K562 (cell line): Measurements from ENCODE around the gene ING4. TPM values are rescaled to one million over a fixed set of nuclear protein-coding genes. Genes with fewer than 3 reads are reported as not detected.

ENCODE experiments used
- AFF4 ChIP-seq: sonication (generic); formaldehyde crosslinking; IDR thresholded peaks from 2 replicates; pipeline ENCODE4 v1.8.0; 2023; ENCODE audit warnings: mild to moderate bottlenecking, missing genetic modification reagents
- ARID2 ChIP-seq: fragments of 450-650 bp; IDR thresholded peaks from 2 replicates; pipeline ENCODE4 v1.6.1; 2017; ENCODE audit warnings: antibody characterized with exemption, mild to moderate bottlenecking
- CBX3 ChIP-seq, 2 experiments: IDR thresholded peaks; 1 replicate in 1 of 2; 2 replicates in 1 of 2; pipeline ENCODE4 v1.6.1; 2012; ENCODE audit warnings: inconsistent platforms in 2 of 2, low read length in 2 of 2, borderline replicate concordance in 1 of 2, control low read depth in 1 of 2
- HLTF ChIP-seq: fragments of 450-650 bp; IDR thresholded peaks from 2 replicates; pipeline ENCODE4 v1.6.1; 2016
- MCM3 ChIP-seq: fragments of 450-650 bp; IDR thresholded peaks from 2 replicates; pipeline ENCODE4 v1.6.1; 2016
- NR2C1 ChIP-seq, 2 experiments: fragments of 450-650 bp; IDR thresholded peaks; 2 replicates each; pipeline ENCODE4 v1.6.1; 2017; ENCODE audit warnings: mild to moderate bottlenecking in 2 of 2, antibody characterized with exemption in 1 of 2, inconsistent platforms in 1 of 2, missing compliant biosample characterization in 1 of 2, missing genetic modification characterization in 1 of 2
- RB1 ChIP-seq: fragments of 450-650 bp; IDR thresholded peaks from 2 replicates; pipeline ENCODE4 v1.6.1; 2017; ENCODE audit warnings: low read depth, mild to moderate bottlenecking
- TCFL5 ChIP-seq: fragments of 250-450 bp; sonication (Bioruptor Pico); conservative IDR thresholded peaks from 2 replicates; pipeline ENCODE4 v1.6.1; 2021; ENCODE audit warnings: mild to moderate bottlenecking, moderate library complexity, matching md5 sums
- ZNF274 ChIP-seq: IDR thresholded peaks from 2 replicates; pipeline ENCODE4 v1.6.1; 2011; ENCODE audit warnings: low read depth, mild to moderate bottlenecking, low read length, moderate library complexity, borderline replicate concordance
- polyA plus RNA-seq, 8 experiments: library from polyadenylated mRNA; depleted of rRNA in 4 of 8; stranded (reverse) in 5 of 8; unstranded in 3 of 8; fragments of >200 nt; fragmentation: Nextera tagmentation in 2 of 8; fragmentation: Illumina TruSeq in 1 of 8; extraction: Ambion mirVana in 2 of 8; extraction: Trizol in 1 of 8; gene quantifications; 2 replicates each; pipeline versions ENCODE4 v1.2.1 to v1.2.3, GENCODE V29; 2011 to 2014; ENCODE audit warnings: inconsistent platforms in 1 of 8, missing spikeins in 1 of 8
- total RNA-seq, 7 experiments: library from RNA; depleted of rRNA in 6 of 7; stranded (reverse); fragments of >200 nt in 6 of 7; fragmentation: Illumina TruSeq in 2 of 7; extraction: Trizol in 2 of 7; gene quantifications; 2 replicates each; pipeline versions ENCODE4 v1.2.1 to v1.2.3, GENCODE V29; 2011 to 2021; ENCODE audit warnings: low replicate concordance in 1 of 7

Gene ING4
- total and polyA plus RNA-seq, 9 of the 15 experiments (the other 6 are each of a cell fraction or from before 2014, with no cell fraction given), result 6.6 to 30.2 (median 15.7) TPM

- TF ChIP-seq AFF4 (CRISPR knock-in tag) (no peak), TCFL5 (CRISPR knock-in tag) (no peak), MCM3 (no peak), ARID2 (no peak), RB1 (no peak), HLTF (no peak), CBX3 (IDR thresholded peaks at IDR 0.05; ENCODE audit: borderline replicate concordance in 1 of 2, low read length in 2 of 2) (no peak), NR2C1 (IDR thresholded peaks at IDR 0.05) (no peak), NR2C1 (tag; IDR thresholded peaks at IDR 0.05) (no peak), ZNF274 (no peak)
Measured at GRCh38 chr12:6685814-6686213, 22.9 kb upstream of the ING4 start (continued).
